Measurements from ENCODE around the gene DPT. TPM values are rescaled to one million over a fixed set of nuclear protein-coding genes. Genes with fewer than 3 reads are reported as not detected.

The DPT gene
- total and polyA plus RNA-seq, 4 experiments from 2014 or later, result not detected

DNA sequence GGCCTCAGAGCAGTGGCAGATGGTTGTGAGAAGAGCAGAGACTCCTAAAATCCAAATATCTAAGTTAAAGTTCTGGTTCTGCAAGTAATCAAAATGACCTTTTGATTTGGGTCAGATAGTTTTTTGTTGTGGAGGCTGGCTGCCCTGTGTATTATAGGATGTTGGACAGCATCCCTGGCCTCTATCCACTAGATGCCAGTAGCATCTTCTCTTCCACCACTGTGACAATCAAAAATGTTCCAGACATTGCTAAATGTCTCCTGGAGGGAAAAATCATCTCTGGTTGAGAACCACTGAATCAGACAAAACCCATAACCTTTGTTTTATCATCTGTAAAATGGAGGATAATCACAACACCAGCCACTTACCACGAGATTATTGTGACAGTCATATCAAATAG is 5.9 kb upstream of the DPT start:
- H3K27me3 Mint-ChIP-seq, result peaks cover 3 to 6% of the 10 kb centered on the region in 2 donors
- H3K27ac ChIP-seq (ENCODE audit: low read depth, low read length), result no peak overlapping the region
- no peak overlapping the region for H3K4me3 Mint-ChIP-seq
- no peaks in the 10 kb centered on the region for H3K9me3 ChIP-seq (ENCODE audit: control insufficient read depth in 1 of 2, low read length in 2 of 2)
- H3K4me1 ChIP-seq (ENCODE audit: insufficient read depth, low read length), result no peaks in the 10 kb centered on the region
- CTCF ChIA-PET (ENCODE audit: partially characterized antibody), result interaction anchor here (1.3 kb wide), 1 partner anchor 29 kb away, joined by 3 read pairs; no protein-coding TSS in a partner anchor
- no peak overlapping the region for H3K27ac Mint-ChIP-seq
- H3K36me3 Mint-ChIP-seq, result no peaks in the 10 kb centered on the region
- no peak overlapping the region for H3K4me3 ChIP-seq (ENCODE audit: low read length in 2 of 2)
- POLR2A ChIA-PET (ENCODE audit: partially characterized antibody), result no interaction called here
- H3K36me3 ChIP-seq (ENCODE audit: insufficient read depth, low read length), result no peaks in the 10 kb centered on the region
- no peaks in the 10 kb centered on the region for H3K4me1 Mint-ChIP-seq
- no peak for DNase-seq
- no peaks in the 10 kb centered on the region for H3K9me3 Mint-ChIP-seq
- intact Hi-C loops (cut with micrococcal nuclease), result no loop called here
- no peaks in the 10 kb centered on the region for H3K27me3 ChIP-seq (ENCODE audit: insufficient read depth, low read length)

DNA sequence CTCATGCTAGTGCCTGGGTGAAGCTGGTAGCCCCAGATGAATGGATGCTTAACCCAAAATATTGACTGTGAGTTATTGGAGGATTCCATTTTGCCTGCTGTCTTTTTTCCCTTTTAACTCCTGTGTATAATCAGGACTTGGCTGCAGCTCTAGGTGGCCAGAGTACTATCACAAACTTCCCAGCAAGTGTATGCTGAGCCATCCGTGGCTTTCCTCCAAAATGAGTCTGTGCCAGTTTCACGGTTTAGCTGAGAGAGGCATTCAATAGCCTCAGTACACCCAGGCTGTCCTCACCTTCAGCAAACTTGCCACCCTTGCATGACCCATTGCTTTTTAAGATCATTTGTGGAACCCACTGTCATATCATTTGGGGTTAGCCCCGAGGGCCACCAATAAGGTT is 5.3 kb upstream of the DPT start:
- Mint-ChIP-seq H3K36me3 (no peaks in the 10 kb centered on the region), H3K27me3 (peaks cover 3 to 7% of the 10 kb centered on the region in 2 donors), H3K9me3 (no peaks in the 10 kb centered on the region), H3K4me1 (no peaks in the 10 kb centered on the region), H3K4me3 (no peak overlapping the region), H3K27ac (no peak overlapping the region)
- H3K4me3 ChIP-seq (ENCODE audit: low read length in 2 of 2), result no peak overlapping the region
- no peaks in the 10 kb centered on the region for H3K4me1 ChIP-seq (ENCODE audit: insufficient read depth, low read length)
- ChIA-PET POLR2A (ENCODE audit: partially characterized antibody) (no interaction called here), CTCF (ENCODE audit: partially characterized antibody) (no interaction called here)
- no peaks in the 10 kb centered on the region for H3K36me3 ChIP-seq (ENCODE audit: insufficient read depth, low read length)
- no peak overlapping the region for H3K27ac ChIP-seq (ENCODE audit: low read depth, low read length)
- H3K27me3 ChIP-seq (ENCODE audit: insufficient read depth, low read length), result no peaks in the 10 kb centered on the region
- intact Hi-C loops (cut with micrococcal nuclease), result no loop called here
- DNase-seq, result no peak
- H3K9me3 ChIP-seq (ENCODE audit: control insufficient read depth in 1 of 2, low read length in 2 of 2), result no peaks in the 10 kb centered on the region

DNA sequence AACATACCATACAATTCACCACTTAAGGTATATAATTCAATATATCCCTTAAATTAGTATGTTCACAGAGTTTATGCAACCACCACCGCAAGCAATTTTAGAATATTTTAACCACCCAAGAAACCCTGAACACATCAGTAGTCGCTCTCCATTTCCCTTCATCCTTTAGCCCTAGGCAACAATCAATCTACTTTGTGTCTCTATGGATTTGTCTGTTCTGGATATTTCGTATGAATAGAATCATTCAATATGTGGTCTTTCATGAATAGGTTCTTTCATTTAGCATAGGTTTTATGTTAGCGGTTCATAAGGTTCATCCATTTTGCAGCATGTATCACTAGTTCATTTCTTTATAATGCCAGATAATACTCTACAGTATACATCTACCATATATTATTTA is 4.2 kb upstream of the DPT start:
- Histone ChIP-seq H3K4me3 (ENCODE audit: low read length in 2 of 2) (no peak overlapping the region), H3K36me3 (ENCODE audit: insufficient read depth, low read length) (no peaks in the 10 kb centered on the region), H3K27me3 (ENCODE audit: insufficient read depth, low read length) (no peaks in the 10 kb centered on the region), H3K4me1 (ENCODE audit: insufficient read depth, low read length) (no peaks in the 10 kb centered on the region), H3K9me3 (ENCODE audit: control insufficient read depth in 1 of 2, low read length in 2 of 2) (no peaks in the 10 kb centered on the region), H3K27ac (ENCODE audit: low read depth, low read length) (no peak overlapping the region)
- Mint-ChIP-seq H3K9me3 (no peaks in the 10 kb centered on the region), H3K4me1 (no peaks in the 10 kb centered on the region), H3K27me3 (peaks cover 3 to 7% of the 10 kb centered on the region in 2 donors), H3K4me3 (no peak overlapping the region), H3K36me3 (no peaks in the 10 kb centered on the region), H3K27ac (no peak overlapping the region)
- intact Hi-C loops (cut with micrococcal nuclease), result no loop called here
- POLR2A ChIA-PET (ENCODE audit: partially characterized antibody), result no interaction called here
- DNase-seq, result no peak
- CTCF ChIA-PET (ENCODE audit: partially characterized antibody), result no interaction called here

DNA sequence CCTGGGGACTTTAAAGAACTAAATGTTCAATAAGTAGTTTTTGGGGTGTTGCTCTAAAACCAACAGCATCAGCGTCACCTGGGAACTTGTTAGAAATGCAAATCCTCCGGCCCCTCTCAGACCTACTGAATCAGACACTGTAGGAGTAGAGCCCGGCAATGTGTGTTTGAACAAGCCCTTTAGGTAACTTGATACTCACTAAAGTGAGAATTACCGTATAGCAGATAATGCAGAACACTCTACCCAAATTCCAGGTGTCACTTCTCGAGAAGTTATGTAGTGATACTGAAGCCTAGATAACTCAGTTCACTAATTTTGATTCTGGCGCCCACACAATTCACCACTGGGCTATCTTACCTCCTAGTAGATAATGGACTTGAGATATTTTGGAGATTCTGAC is 3.7 kb upstream of the DPT start:
- peaks cover 0 to 2% (median 0%) of the 10 kb centered on the region in 4 donors for H3K4me1 Mint-ChIP-seq
- H3K36me3 Mint-ChIP-seq, result no peaks in the 10 kb centered on the region
- H3K27me3 Mint-ChIP-seq, result peaks cover 3 to 7% of the 10 kb centered on the region in 2 donors
- intact Hi-C loops (cut with micrococcal nuclease), result no loop called here
- H3K4me3 Mint-ChIP-seq, result no peak overlapping the region
- H3K27ac ChIP-seq (ENCODE audit: low read depth, low read length), result no peak overlapping the region
- no peaks in the 10 kb centered on the region for H3K4me1 ChIP-seq (ENCODE audit: insufficient read depth, low read length)
- no peak for DNase-seq
- no peaks in the 10 kb centered on the region for H3K9me3 Mint-ChIP-seq
- no peaks in the 10 kb centered on the region for H3K36me3 ChIP-seq (ENCODE audit: insufficient read depth, low read length)
- POLR2A ChIA-PET (ENCODE audit: partially characterized antibody), result no interaction called here
- H3K27ac Mint-ChIP-seq, result no peak overlapping the region
- CTCF ChIA-PET (ENCODE audit: partially characterized antibody), result no interaction called here
- no peaks in the 10 kb centered on the region for H3K27me3 ChIP-seq (ENCODE audit: insufficient read depth, low read length)
- H3K4me3 ChIP-seq (ENCODE audit: low read length in 2 of 2), result no peak overlapping the region
- no peaks in the 10 kb centered on the region for H3K9me3 ChIP-seq (ENCODE audit: control insufficient read depth in 1 of 2, low read length in 2 of 2)

DNA sequence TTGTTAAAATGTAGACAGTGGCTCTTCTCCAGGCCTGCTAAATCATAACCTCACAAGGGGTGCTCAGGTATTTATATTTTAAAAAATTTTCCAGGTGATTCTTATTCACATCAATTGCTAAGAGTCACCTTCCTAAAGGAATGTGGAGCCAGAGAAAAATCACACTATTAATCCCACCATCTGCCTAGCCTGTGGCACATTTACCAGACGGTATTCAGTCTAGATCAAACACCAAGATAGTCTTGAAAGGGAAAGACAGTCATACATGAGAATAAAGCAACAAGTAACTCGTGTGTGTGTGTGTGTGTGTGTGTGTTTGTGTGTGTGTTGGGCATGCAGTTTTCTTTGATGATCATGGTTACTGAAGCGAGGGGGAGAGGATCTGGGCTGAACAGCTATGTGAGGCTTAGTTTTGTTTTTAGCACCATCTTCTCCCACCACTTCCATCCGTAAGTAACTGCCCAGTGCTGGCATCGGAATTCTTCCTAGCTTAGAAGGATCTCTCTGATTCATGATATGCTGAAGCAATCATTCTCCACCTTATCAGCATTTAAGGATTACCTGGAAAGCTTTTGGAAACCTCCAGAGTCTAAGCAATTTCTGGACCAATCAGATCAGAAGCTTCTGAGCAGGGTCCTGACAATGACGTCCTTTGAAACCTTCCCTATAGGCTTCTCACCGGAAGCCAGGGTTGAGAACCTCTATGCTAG is 2.4 kb upstream of the DPT start:
- H3K4me1 Mint-ChIP-seq, result peaks cover 0 to 2% (median 0%) of the 10 kb centered on the region in 4 donors
- POLR2A ChIA-PET (ENCODE audit: partially characterized antibody), result no interaction called here
- Histone ChIP-seq H3K36me3 (ENCODE audit: insufficient read depth, low read length) (no peaks in the 10 kb centered on the region), H3K4me1 (ENCODE audit: insufficient read depth, low read length) (no peaks in the 10 kb centered on the region), H3K9me3 (ENCODE audit: control insufficient read depth in 1 of 2, low read length in 2 of 2) (no peaks in the 10 kb centered on the region), H3K4me3 (ENCODE audit: low read length in 2 of 2) (no peak overlapping the region), H3K27ac (ENCODE audit: low read depth, low read length) (no peak overlapping the region), H3K27me3 (ENCODE audit: insufficient read depth, low read length) (no peaks in the 10 kb centered on the region)
- H3K9me3 Mint-ChIP-seq, result no peaks in the 10 kb centered on the region
- H3K27ac Mint-ChIP-seq, result no peak overlapping the region
- peaks cover 3 to 7% of the 10 kb centered on the region in 2 donors for H3K27me3 Mint-ChIP-seq
- no peak overlapping the region for H3K4me3 Mint-ChIP-seq
- no peaks in the 10 kb centered on the region for H3K36me3 Mint-ChIP-seq
- CTCF ChIA-PET (ENCODE audit: partially characterized antibody), result no interaction called here
- no peak for DNase-seq
- intact Hi-C loops (cut with micrococcal nuclease), result no loop called here

DNA sequence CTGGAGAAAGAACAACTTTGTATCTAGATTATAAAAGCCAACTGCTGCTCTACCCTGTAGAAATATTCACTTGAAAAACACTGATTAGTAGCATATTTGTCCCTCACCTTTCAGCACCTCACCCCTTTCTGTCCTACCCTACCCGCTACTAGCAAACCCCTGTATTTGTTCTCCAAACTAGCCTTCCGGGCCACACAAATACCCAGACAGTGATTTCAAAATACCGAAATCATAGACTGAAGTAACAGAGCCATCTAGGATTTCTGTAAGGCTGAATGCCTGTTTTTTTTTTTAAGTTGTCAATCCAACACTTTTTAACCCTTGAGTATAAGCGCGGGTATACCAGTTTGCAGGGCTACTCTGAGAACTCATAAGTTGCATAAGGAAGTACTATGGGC is 398 bp upstream of the DPT start:
- Mint-ChIP-seq H3K36me3 (no peaks in the 10 kb centered on the region), H3K27me3 (peaks cover 2 to 6% of the 10 kb centered on the region in 2 donors), H3K27ac (no peak overlapping the region), H3K9me3 (no peaks in the 10 kb centered on the region), H3K4me3 (no peak overlapping the region), H3K4me1 (peaks cover 0 to 2% (median 0%) of the 10 kb centered on the region in 4 donors)
- no peak overlapping the region for H3K27ac ChIP-seq (ENCODE audit: low read depth, low read length)
- no peaks in the 10 kb centered on the region for H3K27me3 ChIP-seq (ENCODE audit: insufficient read depth, low read length)
- no peaks in the 10 kb centered on the region for H3K4me1 ChIP-seq (ENCODE audit: insufficient read depth, low read length)
- no peak for DNase-seq
- H3K4me3 ChIP-seq (ENCODE audit: low read length in 2 of 2), result no peak overlapping the region
- no peaks in the 10 kb centered on the region for H3K36me3 ChIP-seq (ENCODE audit: insufficient read depth, low read length)
- ChIA-PET CTCF (ENCODE audit: partially characterized antibody) (no interaction called here), POLR2A (ENCODE audit: partially characterized antibody) (no interaction called here)
- intact Hi-C loops (cut with micrococcal nuclease), result no loop called here
- no peaks in the 10 kb centered on the region for H3K9me3 ChIP-seq (ENCODE audit: control insufficient read depth in 1 of 2, low read length in 2 of 2)

DNA sequence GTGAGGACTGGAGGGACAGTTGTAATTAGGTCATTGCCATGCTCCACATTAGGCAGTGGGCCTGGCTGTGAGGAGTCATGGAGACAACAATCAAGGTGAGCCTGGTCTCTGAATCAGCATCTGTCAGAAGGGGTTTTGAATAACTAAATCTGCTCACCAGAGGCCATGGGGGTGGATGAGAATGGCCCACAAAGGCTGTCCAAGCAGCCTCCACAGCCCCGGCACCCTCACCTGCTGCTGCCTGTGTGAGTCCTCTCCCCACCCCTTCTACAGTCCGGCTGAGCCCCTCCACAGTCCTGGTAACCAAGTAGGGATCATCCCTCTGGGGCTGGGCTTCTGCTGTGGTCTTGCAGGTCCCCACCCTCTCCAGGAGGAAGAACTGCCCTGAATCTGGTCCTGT is 2.3 kb downstream of the DPT start:
- DNase-seq, result no peak
- H3K9me3 ChIP-seq (ENCODE audit: control insufficient read depth in 1 of 2, low read length in 2 of 2), result no peaks in the 10 kb centered on the region
- Mint-ChIP-seq H3K4me3 (no peak overlapping the region), H3K9me3 (no peaks in the 10 kb centered on the region), H3K27ac (no peak overlapping the region), H3K36me3 (no peaks in the 10 kb centered on the region), H3K27me3 (peaks cover 2% of the 10 kb centered on the region in 2 donors), H3K4me1 (peaks cover 0 to 2% (median 0%) of the 10 kb centered on the region in 4 donors)
- H3K27ac ChIP-seq (ENCODE audit: low read depth, low read length), result no peak overlapping the region
- ChIA-PET POLR2A (ENCODE audit: partially characterized antibody) (no interaction called here), CTCF (ENCODE audit: partially characterized antibody) (no interaction called here)
- H3K27me3 ChIP-seq (ENCODE audit: insufficient read depth, low read length), result no peaks in the 10 kb centered on the region
- H3K4me3 ChIP-seq (ENCODE audit: low read length in 2 of 2), result no peak overlapping the region
- no peaks in the 10 kb centered on the region for H3K36me3 ChIP-seq (ENCODE audit: insufficient read depth, low read length)
- no peaks in the 10 kb centered on the region for H3K4me1 ChIP-seq (ENCODE audit: insufficient read depth, low read length)
- intact Hi-C loops (cut with micrococcal nuclease), result no loop called here

DNA sequence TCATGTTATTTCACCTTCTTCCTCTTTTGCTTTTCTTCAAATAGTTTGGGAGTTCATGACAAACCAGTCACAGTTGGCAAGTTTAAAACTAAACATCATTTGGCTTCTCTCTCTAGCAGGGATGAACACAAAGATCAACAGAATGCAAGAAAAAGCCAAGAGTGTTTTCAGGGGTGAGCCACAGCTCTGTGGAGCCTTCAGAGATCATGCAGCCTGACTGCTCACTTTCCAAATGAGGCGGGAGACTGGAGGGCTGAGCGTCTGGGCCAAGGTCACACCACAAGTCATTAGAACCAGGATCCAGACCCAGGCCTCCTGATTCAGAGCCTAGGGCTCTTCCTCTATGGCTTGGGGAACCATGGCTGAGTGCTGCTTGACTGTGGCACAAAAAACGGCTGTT is 2.7 kb downstream of the DPT start:
- Mint-ChIP-seq H3K27ac (no peak overlapping the region), H3K36me3 (no peaks in the 10 kb centered on the region), H3K27me3 (peaks cover 2% of the 10 kb centered on the region in 2 donors), H3K4me1 (peaks cover 0 to 2% (median 0%) of the 10 kb centered on the region in 4 donors), H3K9me3 (no peaks in the 10 kb centered on the region), H3K4me3 (no peak overlapping the region)
- Histone ChIP-seq H3K36me3 (ENCODE audit: insufficient read depth, low read length) (no peaks in the 10 kb centered on the region), H3K4me3 (ENCODE audit: low read length in 2 of 2) (no peak overlapping the region), H3K27me3 (ENCODE audit: insufficient read depth, low read length) (no peaks in the 10 kb centered on the region), H3K27ac (ENCODE audit: low read depth, low read length) (no peak overlapping the region), H3K9me3 (ENCODE audit: control insufficient read depth in 1 of 2, low read length in 2 of 2) (no peaks in the 10 kb centered on the region), H3K4me1 (ENCODE audit: insufficient read depth, low read length) (no peaks in the 10 kb centered on the region)
- POLR2A ChIA-PET (ENCODE audit: partially characterized antibody), result no interaction called here
- DNase-seq, result no peak
- intact Hi-C loops (cut with micrococcal nuclease), result no loop called here
- CTCF ChIA-PET (ENCODE audit: partially characterized antibody), result no interaction called here

Data from CD4-positive, alpha-beta memory T cell (primary cell).